Myocyte (in vitro differentiated cells): ENCODE measurements around the gene CHST11. TPM values are rescaled to one million over a fixed set of nuclear protein-coding genes. Genes with fewer than 3 reads are reported as not detected.

Experiments used
- DNase-seq: peaks from one replicate; pipeline ENCODE4 v3.0.0-alpha.2; 2012; ENCODE audit warnings: low read depth
- total RNA-seq: library from RNA; depleted of rRNA; stranded (reverse); fragments of >200 nt; gene quantifications from 2 replicates; pipeline ENCODE4 v1.2.3, GENCODE V29; 2014

The CHST11 gene
- total RNA-seq, 1 donor from 2014 or later, result 2.9 TPM

GRCh38 chr12:104427547-104427938 lies 29.2 kb upstream of the CHST11 start:
- DNase-seq, result no peak

- no peak for DNase-seq
Observed at GRCh38 chr12:104433061-104433460, 23.7 kb upstream of the CHST11 start.

GRCh38 chr12:104434129-104434528 lies 22.6 kb upstream of the CHST11 start:
- DNase-seq, result no peak

- no peak for DNase-seq
Observed at GRCh38 chr12:104435175-104435574, 21.6 kb upstream of the CHST11 start.

GRCh38 chr12:104435765-104436164 lies 21.0 kb upstream of the CHST11 start:
- no peak for DNase-seq

- DNase-seq, result no peak
Observed at GRCh38 chr12:104436790-104437189, 20.0 kb upstream of the CHST11 start.

- no peak for DNase-seq
Observed at GRCh38 chr12:104438134-104438533, 18.6 kb upstream of the CHST11 start.

- no peak for DNase-seq
Observed at GRCh38 chr12:104439137-104439536, 17.6 kb upstream of the CHST11 start.

GRCh38 chr12:104443008-104443407 lies 13.7 kb upstream of the CHST11 start:
- DNase-seq, result no peak

- DNase-seq, result no peak
Observed at GRCh38 chr12:104446646-104447421, 9.9 kb upstream of the CHST11 start.

- DNase-seq, result no peak
Observed at GRCh38 chr12:104448031-104448430, 8.7 kb upstream of the CHST11 start.

- DNase-seq, result no peak
Observed at GRCh38 chr12:104448451-104448850, 8.3 kb upstream of the CHST11 start.

- DNase-seq, result no peak
Observed at GRCh38 chr12:104450700-104451099, 6.0 kb upstream of the CHST11 start.

GRCh38 chr12:104452087-104452486 lies 4.7 kb upstream of the CHST11 start:
- no peak for DNase-seq

GRCh38 chr12:104453133-104453532 lies 3.6 kb upstream of the CHST11 start:
- no peak for DNase-seq

- DNase-seq, result peak; percentile 44
Observed at GRCh38 chr12:104454997-104455396, 1.8 kb upstream of the CHST11 start.

- DNase-seq, result no peak
Observed at GRCh38 chr12:104455578-104456416, 951 bp upstream of the CHST11 start.

GRCh38 chr12:104456950-104457745 lies 400 bp downstream of the CHST11 start:
- DNase-seq, result peak; percentile 69

- DNase-seq, result no peak
Observed at GRCh38 chr12:104457746-104458693, 1.3 kb downstream of the CHST11 start.

GRCh38 chr12:104458694-104459367 lies 2.1 kb downstream of the CHST11 start:
- DNase-seq, result no peak
